Measurements from ENCODE around the gene MTFP1.
"Not testable (repeated sequence)": the region's sequence is repeated elsewhere in the genome, so short reads cannot be mapped to it uniquely, and the experiment has no call there.

MTFP1 gene

GRCh38 chr22:30457981-30458380, 32.4 kb downstream of the MTFP1 start:
- no peak for DNase-seq

DNA sequence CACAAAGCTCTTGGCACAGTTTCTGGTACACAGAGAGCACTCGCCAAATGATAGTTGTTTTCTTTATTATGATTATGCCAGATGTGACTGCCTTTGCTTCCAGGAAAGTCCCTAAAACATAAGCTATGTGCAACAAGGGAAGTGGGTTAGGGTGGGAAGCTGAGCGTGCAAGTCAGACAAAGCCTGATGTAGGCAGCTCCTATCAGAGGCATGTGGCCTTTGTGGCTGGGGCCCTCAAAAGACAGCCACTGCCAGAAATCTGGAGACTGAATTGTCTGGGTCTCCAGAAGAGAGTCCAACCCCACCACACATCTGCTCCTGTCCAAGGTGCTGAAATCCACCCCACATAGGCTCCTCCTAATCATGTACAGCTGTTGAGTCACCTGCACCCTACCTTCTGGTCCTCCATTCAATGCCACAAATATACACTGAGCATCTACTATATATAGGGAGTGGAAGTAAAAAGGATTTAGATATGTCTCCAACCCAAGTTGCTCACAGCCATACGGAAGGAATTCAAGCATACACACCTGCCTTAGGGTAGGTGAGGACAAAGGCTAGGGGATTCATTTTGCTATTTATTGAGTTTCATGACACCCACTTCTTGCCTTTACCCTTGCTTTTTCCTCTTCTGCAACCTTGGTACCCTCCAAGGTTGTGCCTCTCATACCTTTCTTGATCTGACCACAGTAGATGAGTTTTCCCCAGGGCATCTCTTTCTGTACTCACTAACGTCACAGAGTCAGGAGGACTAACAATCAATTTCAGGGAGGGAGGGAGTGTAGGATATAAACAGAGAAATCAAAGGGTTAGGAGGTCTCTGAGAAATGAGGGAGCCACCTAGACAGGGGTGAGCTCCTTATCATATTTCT, 33.8 kb downstream of the MTFP1 start:
- peak; percentile 13 for DNase-seq

DNA sequence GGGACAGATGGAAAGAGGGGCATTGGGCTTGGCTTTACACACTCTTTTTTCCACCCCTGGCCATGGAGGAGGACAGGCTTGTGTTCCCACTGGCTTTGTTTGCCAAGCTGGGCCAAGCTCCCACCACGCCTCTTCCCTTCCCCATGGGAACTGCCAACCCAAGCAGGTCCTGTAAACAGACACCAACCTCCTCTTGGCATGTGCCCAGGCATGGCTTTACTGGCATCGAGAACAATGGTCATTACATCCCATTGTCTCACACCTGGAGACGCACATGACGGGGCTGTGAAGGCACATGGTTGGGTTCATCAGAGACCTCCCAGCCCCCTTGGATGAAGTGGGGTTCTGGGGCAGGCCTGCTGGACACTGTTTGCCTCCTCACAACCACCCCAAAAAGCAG, 34.6 kb downstream of the MTFP1 start:
- DNase-seq, result no peak

GRCh38 chr22:30460555-30460954, 35.0 kb downstream of the MTFP1 start:
- not testable (repeated sequence) for DNase-seq

DNA sequence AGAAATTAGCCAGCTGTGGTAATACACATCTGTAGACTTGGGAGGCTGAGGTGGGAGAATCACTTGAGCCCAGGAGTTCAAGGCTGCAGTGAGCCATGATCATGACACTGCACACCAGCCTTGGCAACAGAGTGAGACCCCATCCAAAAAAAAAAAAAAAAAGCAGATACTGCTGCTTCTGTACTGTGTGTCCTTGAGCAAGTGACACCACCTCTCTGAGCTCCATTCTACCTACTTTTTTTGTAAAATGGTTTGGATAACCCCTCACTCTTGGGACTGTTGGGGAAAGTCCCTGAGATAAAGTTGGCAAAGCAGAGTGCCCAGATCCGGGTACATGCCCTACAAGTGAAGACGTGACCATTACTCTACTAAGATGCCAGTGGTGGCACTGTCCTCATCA, 43.6 kb downstream of the MTFP1 start:
- DNase-seq, result no peak

GRCh38 chr22:30470655-30471054, 45.1 kb downstream of the MTFP1 start:
- no peak for DNase-seq

DNA sequence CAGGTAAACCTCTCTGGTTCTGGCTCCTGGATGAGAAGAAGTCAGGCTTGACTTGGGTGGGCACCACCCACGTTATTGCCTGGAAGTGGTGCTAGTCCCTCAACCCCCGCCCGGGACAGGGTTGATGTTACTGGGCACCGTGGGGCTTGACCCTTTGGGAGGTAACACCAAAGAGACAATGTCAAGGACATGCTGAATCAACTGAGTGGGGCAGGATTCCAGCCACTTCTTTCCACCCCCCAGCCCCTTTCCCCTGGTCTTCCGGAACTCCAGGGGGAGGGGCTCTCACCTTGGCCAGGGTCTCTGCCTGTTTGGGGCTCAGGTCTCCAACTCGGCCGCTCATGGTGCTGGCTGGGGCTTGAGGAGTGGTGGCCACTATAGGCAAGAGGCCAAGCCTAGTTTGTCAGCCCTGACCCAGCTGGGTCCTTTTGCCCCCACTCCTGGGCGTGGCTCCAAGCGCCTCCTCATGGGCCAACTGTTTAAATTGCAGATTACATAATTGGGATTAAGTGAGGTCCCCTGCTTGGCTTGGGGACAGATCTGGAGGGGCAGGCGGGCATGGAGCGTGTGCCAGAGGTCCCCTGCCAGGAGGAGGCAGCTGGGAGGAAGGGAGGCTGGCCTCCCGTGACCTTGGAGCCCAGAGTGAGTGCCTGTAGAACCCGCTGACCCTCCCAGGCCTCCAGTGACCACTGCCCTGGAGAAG, 46.2 kb downstream of the MTFP1 start, which contains the start of gene SEC14L3:
Gene SEC14L3, minus strand, starts transcription at position 402 of the 703 bp plus-strand sequence. Its CDS starts 59 bp downstream, at position 343.
- no peak for DNase-seq

GRCh38 chr22:30472994-30473720, 47.6 kb downstream of the MTFP1 start:
- no peak for DNase-seq

DNA sequence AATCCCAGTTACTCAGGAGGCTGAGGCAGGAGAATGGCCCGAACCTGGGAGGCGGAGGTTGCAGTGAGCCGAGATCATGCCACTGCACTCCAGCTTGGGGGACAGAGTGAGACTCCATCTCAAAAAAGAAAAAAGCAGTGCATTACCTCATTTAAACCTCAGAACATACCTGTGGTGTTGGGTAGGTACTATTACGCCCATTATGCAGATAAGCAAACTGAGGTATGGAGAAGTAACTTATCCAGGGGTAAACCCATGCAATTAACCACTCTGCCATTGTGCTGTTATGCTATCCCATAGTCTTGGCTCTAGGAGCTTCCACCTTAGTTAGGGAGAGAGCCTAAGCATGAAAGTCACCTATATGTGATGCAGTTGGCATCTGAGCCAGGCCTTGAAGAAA, 48.6 kb downstream of the MTFP1 start:
- no peak for DNase-seq

DNA sequence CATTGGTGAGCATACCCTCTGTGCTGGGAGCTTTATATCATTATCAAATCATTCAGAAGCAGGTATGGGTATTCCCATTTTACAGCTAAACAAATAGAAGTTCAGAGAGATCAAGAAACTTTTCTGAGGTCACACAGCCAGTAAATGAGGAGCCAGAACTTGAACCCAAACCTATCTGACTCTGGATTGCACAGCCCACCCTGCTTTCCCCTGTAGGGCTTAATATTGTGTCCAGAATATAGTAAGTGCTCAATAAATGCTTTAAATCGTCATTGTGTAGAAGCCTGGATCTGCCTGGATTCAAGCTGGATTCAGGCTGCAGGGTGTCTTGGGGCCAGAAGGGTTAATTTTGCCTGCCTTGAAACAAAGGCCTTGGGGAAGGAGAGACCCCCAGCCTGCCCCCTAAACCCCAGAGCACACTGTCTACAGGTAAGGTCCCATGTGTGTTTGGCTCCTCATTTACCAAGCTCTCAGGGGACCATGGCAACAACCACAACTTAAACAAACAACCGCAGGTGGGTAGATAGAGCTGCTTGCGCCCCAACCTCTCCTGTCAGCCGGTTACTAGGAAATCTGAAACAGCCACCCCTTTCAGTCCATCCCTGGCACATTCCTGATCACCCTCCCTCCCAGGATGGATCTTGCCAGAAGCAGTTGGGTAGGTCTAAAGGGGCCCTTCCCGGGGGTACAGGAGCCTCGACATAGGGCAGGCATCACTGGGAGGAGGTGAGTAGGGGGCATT, 49.3 kb downstream of the MTFP1 start:
- DNase-seq, result no peak
